Endodermal cell (in vitro differentiated cells): ENCODE measurements around the gene GFOD1. TPM values are rescaled to one million over a fixed set of nuclear protein-coding genes. Genes with fewer than 3 reads are reported as not detected.

Experiments
- DNase-seq: peaks from one replicate; pipeline ENCODE4 v3.0.0-alpha.2; 2017
- H3K27ac ChIP-seq: 2 replicates; pipeline ENCODE4 v1.5.1; 2013; ENCODE audit warnings: mild to moderate bottlenecking, low read depth, low read length, moderate library complexity
- H3K27me3 ChIP-seq: 2 replicates; pipeline ENCODE4 v1.6.1; 2013; ENCODE audit warnings: mild to moderate bottlenecking, low read length, moderate library complexity; ENCODE audit not compliant: insufficient read depth, control insufficient read depth, poor library complexity, severe bottlenecking
- H3K36me3 ChIP-seq: 2 replicates; pipeline ENCODE4 v1.7.0; 2013; ENCODE audit warnings: mild to moderate bottlenecking, low read length, moderate library complexity; ENCODE audit not compliant: control insufficient read depth, insufficient read depth
- H3K4me1 ChIP-seq: one replicate; pipeline ENCODE4 v1.7.0; 2013; ENCODE audit warnings: low read length; ENCODE audit not compliant: control insufficient read depth, insufficient read depth
- H3K4me3 ChIP-seq: 2 replicates; pipeline ENCODE4 v1.5.1; 2013; ENCODE audit warnings: mild to moderate bottlenecking, low read length, moderate library complexity
- H3K9ac ChIP-seq: 2 replicates; pipeline ENCODE4 v1.6.1; 2013; ENCODE audit warnings: mild to moderate bottlenecking, low read length, moderate library complexity; ENCODE audit not compliant: poor library complexity, severe bottlenecking; ENCODE audit errors: extremely low read depth
- H3K9me3 ChIP-seq: 2 replicates; pipeline ENCODE4 v1.6.1; 2013; ENCODE audit warnings: mild to moderate bottlenecking, low read length, moderate library complexity; ENCODE audit not compliant: control insufficient read depth
- H3K27ac Mint-ChIP-seq: 2 replicates; pipeline ENCODE4 v1.8.0; 2020; ENCODE audit warnings: mixed read lengths
- H3K27me3 Mint-ChIP-seq: 2 replicates; pipeline ENCODE4 v1.8.0; 2021; ENCODE audit warnings: mild to moderate bottlenecking, mixed read lengths; ENCODE audit not compliant: insufficient read depth
- H3K36me3 Mint-ChIP-seq: 2 replicates; pipeline ENCODE4 v1.8.0; 2020; ENCODE audit warnings: low read depth, mixed read lengths
- H3K4me1 Mint-ChIP-seq: 2 replicates; pipeline ENCODE4 v1.8.0; 2020; ENCODE audit warnings: mixed read lengths
- H3K4me3 Mint-ChIP-seq: 2 replicates; pipeline ENCODE4 v1.8.0; 2020; ENCODE audit warnings: mild to moderate bottlenecking, moderate library complexity, mixed read lengths
- H3K9me3 Mint-ChIP-seq: 2 replicates; pipeline ENCODE4 v1.8.0; 2020; ENCODE audit warnings: mild to moderate bottlenecking, mixed read lengths
- CTCF ChIP-seq: fragments of 200-600 bp; sonication (generic); conservative IDR thresholded peaks from 2 replicates; pipeline ENCODE4 v1.5.0; 2021; ENCODE audit warnings: antibody characterized with exemption, mild to moderate bottlenecking
- WGBS, 2 experiments: methylation state at CpG; one replicate each; pipeline versions ENCODE4 v1.1.5 to v1.1.7; 2013; ENCODE audit warnings: missing lambda C conversion rate in 2 of 2, mixed read lengths in 1 of 2; ENCODE audit not compliant: insufficient coverage in 1 of 2, insufficient read length in 1 of 2; 5-methylcytosine and 5-hydroxymethylcytosine counted together
- total RNA-seq, 2 donors: library from RNA; stranded (reverse); fragmentation: NEBNext Ultra II Directional in 1 of 2; extraction: Animal tissue kit (Norgen Biotek cat#: 25700) in 1 of 2; gene quantifications; 2 replicates in 1 of 2; 3 replicates in 1 of 2; pipeline ENCODE4 v1.2.1, GENCODE V29; 2021

The GFOD1 gene
- total RNA-seq, 2 donors from 2014 or later = 0.71 to 1.9 TPM

GRCh38 chr6:13369591-13369990 is 117.8 kb downstream of the GFOD1 start:
- peaks cover 1% of the 10 kb centered on the region for H3K27me3 Mint-ChIP-seq
- H3K4me3 ChIP-seq = no peak overlapping the region
- H3K9ac ChIP-seq = no peak overlapping the region
- DNase-seq = no peak
- no peak overlapping the region for H3K4me3 Mint-ChIP-seq
- H3K27ac Mint-ChIP-seq = no peak overlapping the region
- no peaks in the 10 kb centered on the region for H3K36me3 ChIP-seq
- H3K4me1 ChIP-seq = no peaks in the 10 kb centered on the region
- TF ChIP-seq CTCF = no peak
- WGBS, 2 experiments = 0% methylated on average over 1 of the region's 1 CpG; no CpG with 5 or more reads in 1 of the 2 experiments
- H3K9me3 Mint-ChIP-seq = no peaks in the 10 kb centered on the region
- H3K4me1 Mint-ChIP-seq = peaks cover 12% of the 10 kb centered on the region
- no peak overlapping the region for H3K27ac ChIP-seq
- H3K36me3 Mint-ChIP-seq = no peaks in the 10 kb centered on the region
- no peaks in the 10 kb centered on the region for H3K9me3 ChIP-seq
- no peaks in the 10 kb centered on the region for H3K27me3 ChIP-seq

GRCh38 chr6:13368731-13369115 is 118.7 kb downstream of the GFOD1 start:
- no peaks in the 10 kb centered on the region for H3K9me3 ChIP-seq
- H3K27ac ChIP-seq = no peak overlapping the region
- no peaks in the 10 kb centered on the region for H3K27me3 ChIP-seq
- DNase-seq = no peak
- Mint-ChIP-seq H3K36me3 (no peaks in the 10 kb centered on the region), H3K27me3 (peaks cover 1% of the 10 kb centered on the region), H3K4me1 (peaks cover 12% of the 10 kb centered on the region), H3K9me3 (no peaks in the 10 kb centered on the region), H3K4me3 (no peak overlapping the region), H3K27ac (no peak overlapping the region)
- no peak overlapping the region for H3K9ac ChIP-seq
- TF ChIP-seq CTCF = no peak
- H3K4me1 ChIP-seq = no peaks in the 10 kb centered on the region
- H3K4me3 ChIP-seq = no peak overlapping the region
- no peaks in the 10 kb centered on the region for H3K36me3 ChIP-seq

DNA sequence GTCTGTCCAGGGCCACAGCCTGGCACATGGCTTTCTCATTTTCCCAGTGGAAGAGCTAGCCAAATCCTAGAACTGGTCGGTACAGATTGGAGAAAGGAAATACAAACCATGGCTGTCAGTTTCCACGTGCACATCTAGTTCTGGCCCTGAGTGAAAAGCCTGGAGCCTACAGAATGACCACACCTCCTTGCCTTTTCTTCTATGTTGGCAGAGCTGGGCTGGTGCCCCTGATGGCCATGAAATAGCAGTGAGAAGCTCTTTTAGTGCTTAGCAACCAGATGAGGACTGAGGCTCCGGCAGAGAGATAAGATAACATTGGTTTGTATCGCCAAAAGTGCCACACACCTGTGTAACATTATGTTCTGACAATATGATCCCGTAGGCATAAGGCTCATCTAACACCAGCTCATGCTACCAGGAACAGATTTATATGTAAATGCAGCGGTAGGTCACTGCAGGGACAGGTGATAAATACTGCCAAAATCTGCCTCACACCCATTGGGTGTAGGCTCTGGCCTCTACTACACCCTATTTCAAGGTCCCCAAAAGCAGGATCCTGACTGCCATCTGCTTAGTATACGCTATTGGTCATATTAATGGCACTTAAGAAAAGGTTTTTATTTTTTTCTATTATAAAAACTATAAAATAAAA is 119.2 kb downstream of the GFOD1 start:
- H3K36me3 ChIP-seq = no peaks in the 10 kb centered on the region
- no peak overlapping the region for H3K4me3 ChIP-seq
- no peaks in the 10 kb centered on the region for H3K9me3 Mint-ChIP-seq
- no peak overlapping the region for H3K9ac ChIP-seq
- H3K27me3 Mint-ChIP-seq = peaks cover 1% of the 10 kb centered on the region
- WGBS, 2 experiments = 78 to 86% methylated on average over 4 to 6 of the region's 7 CpGs
- no peak for DNase-seq
- H3K36me3 Mint-ChIP-seq = no peaks in the 10 kb centered on the region
- no peak overlapping the region for H3K4me3 Mint-ChIP-seq
- H3K9me3 ChIP-seq = no peaks in the 10 kb centered on the region
- TF ChIP-seq CTCF = no peak
- H3K27ac Mint-ChIP-seq = no peak overlapping the region
- peak overlapping the region; percentile 68 for H3K27ac ChIP-seq
- no peaks in the 10 kb centered on the region for H3K4me1 ChIP-seq
- H3K27me3 ChIP-seq = no peaks in the 10 kb centered on the region
- H3K4me1 Mint-ChIP-seq = peaks cover 12% of the 10 kb centered on the region
